GM18868 (cell line): ENCODE measurements around the gene MLLT3.
"Not testable (repeated sequence)": the region's sequence is repeated elsewhere in the genome, so short reads cannot be mapped to it uniquely, and the experiment has no call there.

Experiments used
- ATAC-seq: cut with Tn5 transposase; IDR thresholded peaks from one replicate; pipeline ENCODE4 v1.9.1; 2021; ENCODE audit warnings: mild to moderate bottlenecking, moderate library complexity; ENCODE audit not compliant: unreplicated experiment

MLLT3 gene

GRCh38 chr9:20622330-20623020, at the start of gene MLLT3:
MLLT3 (minus strand) TSS chr9:20622499.
- ATAC-seq = peak; percentile 82

GRCh38 chr9:20671635-20672034, 49.3 kb upstream of the MLLT3 start:
- no peak for ATAC-seq

- ATAC-seq = no peak
These were observed 48.1 kb upstream of the MLLT3 start for GRCh38 chr9:20670395-20670794.

- ATAC-seq = no peak
These were observed 42.2 kb upstream of the MLLT3 start for GRCh38 chr9:20664501-20664900.

GRCh38 chr9:20663133-20663532, 40.8 kb upstream of the MLLT3 start:
- ATAC-seq = no peak

GRCh38 chr9:20662156-20662555, 39.9 kb upstream of the MLLT3 start:
- no peak for ATAC-seq

- ATAC-seq = no peak
These were observed 37.2 kb upstream of the MLLT3 start for GRCh38 chr9:20659474-20659967.

- ATAC-seq = peak; percentile 48
These were observed 36.6 kb upstream of the MLLT3 start for GRCh38 chr9:20658677-20659473.

GRCh38 chr9:20658246-20658667, 36.0 kb upstream of the MLLT3 start:
- ATAC-seq = not testable (repeated sequence)

GRCh38 chr9:20651939-20652338, 29.6 kb upstream of the MLLT3 start:
- ATAC-seq = no peak

GRCh38 chr9:20650750-20651299, 28.5 kb upstream of the MLLT3 start:
- no peak for ATAC-seq

- ATAC-seq = no peak
These were observed 28.0 kb upstream of the MLLT3 start for GRCh38 chr9:20650313-20650712.

GRCh38 chr9:20649381-20649780, 27.1 kb upstream of the MLLT3 start:
- no peak for ATAC-seq

- no peak for ATAC-seq
These were observed 24.4 kb upstream of the MLLT3 start for GRCh38 chr9:20646656-20647055.

- no peak for ATAC-seq
These were observed 21.4 kb upstream of the MLLT3 start for GRCh38 chr9:20643660-20644059.

- ATAC-seq = no peak
These were observed 19.7 kb upstream of the MLLT3 start for GRCh38 chr9:20642045-20642444.

GRCh38 chr9:20640331-20641187, 18.3 kb upstream of the MLLT3 start:
- ATAC-seq = peak; percentile 90

- ATAC-seq = no peak
These were observed 14.7 kb upstream of the MLLT3 start for GRCh38 chr9:20636888-20637440.

- ATAC-seq = no peak
These were observed 12.6 kb upstream of the MLLT3 start for GRCh38 chr9:20634895-20635294.

GRCh38 chr9:20632705-20633104, 10.4 kb upstream of the MLLT3 start:
- no peak for ATAC-seq
